Measurements from ENCODE around the gene SKI. TPM values are rescaled to one million over a fixed set of nuclear protein-coding genes. Genes with fewer than 3 reads are reported as not detected.

Gene SKI
- total and polyA plus RNA-seq, 5 donors: 35.6 to 83.1 (median 65.3) TPM

DNA sequence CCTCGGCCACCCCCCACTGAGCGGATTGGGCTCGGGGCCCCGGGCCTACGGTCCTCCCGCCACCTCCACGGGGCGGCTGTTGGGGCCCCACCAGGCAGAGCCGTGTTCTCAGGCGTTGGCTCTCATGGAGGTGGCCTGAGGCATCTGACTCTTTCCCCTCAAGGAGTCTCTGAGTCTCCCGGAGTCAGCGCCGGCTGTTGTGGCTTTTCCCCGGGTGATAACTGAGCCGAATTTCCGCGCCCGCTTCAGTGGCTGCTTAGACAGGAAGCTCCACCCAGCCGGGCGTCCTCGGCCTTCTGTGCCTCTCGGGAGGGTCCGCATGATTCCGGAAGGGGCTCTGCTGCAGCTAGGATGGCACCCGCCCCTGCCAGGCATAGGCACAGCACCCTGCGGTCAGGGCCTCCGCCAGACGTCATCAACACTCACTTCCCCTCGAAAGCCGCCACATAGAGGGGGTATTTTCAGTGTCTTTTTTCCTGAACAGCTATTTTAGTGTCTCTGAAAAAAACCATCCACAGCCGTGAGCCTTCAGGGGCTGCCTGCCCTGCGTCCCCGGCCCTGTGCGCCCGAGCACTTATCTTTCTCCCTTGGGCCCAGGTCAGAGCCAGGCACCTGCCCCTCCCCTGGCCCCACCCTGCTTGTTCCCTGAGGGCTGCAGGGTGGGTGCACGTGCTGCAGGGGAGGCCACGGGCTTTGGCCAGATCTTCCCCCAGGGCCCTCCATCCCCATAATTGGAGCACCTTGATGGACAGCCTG, 72.9 kb downstream of the SKI start:
- intact Hi-C loops (cut with DNase I): loop anchor here in 2 of 4 donors (5.0 kb wide), 1 partner anchor 69 kb away; no protein-coding TSS in a partner anchor
- Histone ChIP-seq H3K9me3 (ENCODE audit: control insufficient read depth, low read length) (no peaks in the 10 kb centered on the region), H3K4me3 (ENCODE audit: low read length) (no peak overlapping the region), H3K27ac (ENCODE audit: low read length) (peak overlapping the region; percentile 40), H3K4me1 (ENCODE audit: control insufficient read depth, insufficient read depth, low read length) (peaks cover 25% of the 10 kb centered on the region), H3K27me3 (ENCODE audit: control insufficient read depth, insufficient read depth) (no peaks in the 10 kb centered on the region)
- DNase-seq (peak; percentile 92 to 96 (median 94)), ATAC-seq (peak; percentile 61 to 72)
- 7% methylated on average over 37 of the region's 37 CpGs for WGBS

DNA sequence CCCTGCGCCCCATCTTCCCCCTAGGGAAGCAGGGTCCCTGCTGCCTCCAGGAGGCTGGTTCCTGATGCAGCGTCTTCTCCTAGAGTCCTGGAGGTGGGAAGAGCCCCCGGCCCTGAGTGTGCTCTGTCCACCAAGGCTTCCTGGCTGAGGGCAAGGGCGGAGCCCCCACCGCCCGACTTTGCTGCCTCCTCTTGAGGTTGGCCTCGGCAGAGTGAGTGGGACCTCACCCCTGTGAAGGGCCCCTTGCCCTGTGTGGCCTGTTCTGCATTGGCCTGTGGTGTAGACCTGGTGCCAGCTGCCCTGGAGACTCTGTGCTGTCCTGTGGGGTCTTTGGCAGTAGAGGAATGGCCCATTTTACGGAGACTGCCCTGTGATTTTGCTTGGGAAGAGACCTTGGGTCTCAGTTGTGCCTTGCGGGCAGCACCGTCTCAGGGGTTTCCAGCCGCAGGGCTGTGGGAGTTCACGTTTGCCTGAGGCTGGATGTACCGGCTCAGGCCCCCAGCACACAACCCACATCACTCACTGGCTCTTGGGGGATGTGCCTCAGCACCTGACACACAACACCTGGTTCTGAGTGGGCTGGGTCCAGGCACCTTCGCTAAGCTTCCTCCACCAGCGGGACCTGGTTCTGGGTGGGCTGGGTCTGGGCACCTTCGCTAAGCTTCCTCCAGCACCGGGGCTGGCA, 73.6 kb downstream of the SKI start:
- ATAC-seq (no peak), DNase-seq (peak in 2 of 3 donors; percentile 58 to 73)
- intact Hi-C loops (cut with DNase I): loop anchor here in 2 of 4 donors (5.0 kb wide), 1 partner anchor 69 kb away; no protein-coding TSS in a partner anchor
- Histone ChIP-seq H3K27me3 (ENCODE audit: control insufficient read depth, insufficient read depth) (no peaks in the 10 kb centered on the region), H3K4me1 (ENCODE audit: control insufficient read depth, insufficient read depth, low read length) (peaks cover 25% of the 10 kb centered on the region), H3K9me3 (ENCODE audit: control insufficient read depth, low read length) (no peaks in the 10 kb centered on the region), H3K4me3 (ENCODE audit: low read length) (no peak overlapping the region), H3K27ac (ENCODE audit: low read length) (peak overlapping the region; percentile 40)
- WGBS: 75% methylated on average over 17 of the region's 17 CpGs

DNA sequence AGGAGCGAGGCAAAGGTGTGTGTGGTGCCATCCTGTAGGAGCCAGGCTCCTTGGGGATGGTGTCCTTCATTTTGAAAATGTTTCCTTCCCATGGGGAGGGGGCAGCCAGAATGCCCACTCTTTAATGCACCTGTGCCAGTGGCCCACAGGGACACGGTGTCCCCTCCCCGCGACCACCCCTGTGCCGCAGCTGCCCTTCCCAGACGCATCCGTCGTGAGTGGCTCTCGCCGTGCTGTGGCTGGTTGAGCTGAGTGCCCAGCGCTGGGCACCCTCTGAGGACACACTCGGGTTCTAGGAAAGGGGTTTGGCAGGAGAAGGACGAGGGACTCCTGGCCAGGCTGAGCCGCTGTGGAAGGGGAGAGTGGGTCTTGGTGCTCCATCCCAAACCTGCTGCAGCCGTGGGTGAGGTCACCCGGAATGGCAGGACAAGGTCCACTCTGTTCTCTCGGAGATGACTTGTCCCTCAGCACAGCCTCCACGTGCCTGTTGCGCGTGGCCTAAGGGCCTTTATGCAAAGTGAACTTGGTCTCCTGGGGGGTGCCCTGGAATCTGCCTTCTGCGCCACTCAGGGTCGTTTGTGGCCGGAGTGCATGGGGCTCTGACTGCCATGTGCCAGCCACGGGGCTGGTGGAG, 74.3 kb downstream of the SKI start:
- H3K4me1 ChIP-seq (ENCODE audit: control insufficient read depth, insufficient read depth, low read length): peaks cover 25% of the 10 kb centered on the region

GRCh38 chr1:2303016-2303775, 75.1 kb downstream of the SKI start:
- intact Hi-C loops (cut with DNase I): loop anchor here in 2 of 4 donors (5.0 kb wide), 1 partner anchor 71 kb away; no protein-coding TSS in a partner anchor
- H3K4me1 ChIP-seq (ENCODE audit: control insufficient read depth, insufficient read depth, low read length): peaks cover 25% of the 10 kb centered on the region
- WGBS: 80% methylated on average over 35 of the region's 35 CpGs
- DNase-seq: peak in 2 of 3 donors; percentile 50 to 57
- H3K27ac ChIP-seq (ENCODE audit: low read length): no peak overlapping the region
- H3K27me3 ChIP-seq (ENCODE audit: control insufficient read depth, insufficient read depth): no peaks in the 10 kb centered on the region
- H3K9me3 ChIP-seq (ENCODE audit: control insufficient read depth, low read length): no peaks in the 10 kb centered on the region
- no peak for ATAC-seq
- no peak overlapping the region for H3K4me3 ChIP-seq (ENCODE audit: low read length)

More for the DNA sequence above, 74.3 kb downstream of the SKI start:
- intact Hi-C loops (cut with DNase I): loop anchor here in 2 of 4 donors (5.0 kb wide), 1 partner anchor 70 kb away; no protein-coding TSS in a partner anchor
- H3K27me3 ChIP-seq (ENCODE audit: control insufficient read depth, insufficient read depth): no peaks in the 10 kb centered on the region
- WGBS: 82% methylated on average over 24 of the region's 24 CpGs
- no peak overlapping the region for H3K27ac ChIP-seq (ENCODE audit: low read length)
- DNase-seq (peak in 2 of 3 donors; percentile 43 to 59), ATAC-seq (no peak)
- no peaks in the 10 kb centered on the region for H3K9me3 ChIP-seq (ENCODE audit: control insufficient read depth, low read length)
- H3K4me3 ChIP-seq (ENCODE audit: low read length): no peak overlapping the region

DNA sequence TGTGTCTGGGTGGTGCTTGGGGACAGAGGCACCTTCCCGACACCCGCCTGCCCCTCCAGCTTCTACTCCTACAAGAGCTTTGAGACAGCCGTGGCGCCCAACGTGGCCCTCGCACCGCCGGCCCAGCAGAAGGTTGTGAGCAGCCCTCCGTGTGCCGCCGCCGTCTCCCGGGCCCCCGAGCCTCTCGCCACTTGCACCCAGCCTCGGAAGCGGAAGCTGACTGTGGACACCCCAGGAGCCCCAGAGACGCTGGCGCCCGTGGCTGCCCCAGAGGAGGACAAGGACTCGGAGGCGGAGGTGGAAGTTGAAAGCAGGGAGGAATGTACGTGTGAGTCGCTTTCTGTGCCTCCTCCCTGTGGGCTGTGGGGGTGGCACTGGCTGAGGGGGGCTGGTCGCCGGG, 75.7 kb downstream of the SKI start:
- intact Hi-C loops (cut with DNase I): loop anchor here in 2 of 4 donors (5.0 kb wide), 1 partner anchor 71 kb away; no protein-coding TSS in a partner anchor
- Histone ChIP-seq H3K9me3 (ENCODE audit: control insufficient read depth, low read length) (no peaks in the 10 kb centered on the region), H3K4me3 (ENCODE audit: low read length) (no peak overlapping the region), H3K27me3 (ENCODE audit: control insufficient read depth, insufficient read depth) (no peaks in the 10 kb centered on the region), H3K27ac (ENCODE audit: low read length) (no peak overlapping the region), H3K4me1 (ENCODE audit: control insufficient read depth, insufficient read depth, low read length) (peaks cover 23% of the 10 kb centered on the region)
- ATAC-seq (no peak), DNase-seq (peak in 2 of 3 donors; percentile 54 to 67)
- 90% methylated on average over 26 of the region's 26 CpGs for WGBS

DNA sequence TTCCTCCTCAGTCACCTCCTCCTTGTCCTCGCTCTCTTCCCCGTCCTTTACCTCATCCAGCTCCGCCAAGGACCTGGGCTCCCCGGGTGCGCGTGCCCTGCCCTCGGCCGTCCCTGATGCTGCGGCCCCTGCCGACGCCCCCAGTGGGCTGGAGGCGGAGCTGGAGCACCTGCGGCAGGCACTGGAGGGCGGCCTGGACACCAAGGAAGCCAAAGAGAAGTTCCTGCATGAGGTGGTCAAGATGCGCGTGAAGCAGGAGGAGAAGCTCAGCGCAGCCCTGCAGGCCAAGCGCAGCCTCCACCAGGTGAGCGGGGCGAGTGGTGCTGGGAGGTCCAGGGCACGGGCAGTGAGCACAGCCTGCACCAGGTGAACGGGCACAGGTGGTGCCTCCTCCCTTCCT, 76.2 kb downstream of the SKI start:
- no peak overlapping the region for H3K27ac ChIP-seq (ENCODE audit: low read length)
- intact Hi-C loops (cut with DNase I): loop anchor here in 2 of 4 donors (5.0 kb wide), 1 partner anchor 72 kb away; no protein-coding TSS in a partner anchor

DNA sequence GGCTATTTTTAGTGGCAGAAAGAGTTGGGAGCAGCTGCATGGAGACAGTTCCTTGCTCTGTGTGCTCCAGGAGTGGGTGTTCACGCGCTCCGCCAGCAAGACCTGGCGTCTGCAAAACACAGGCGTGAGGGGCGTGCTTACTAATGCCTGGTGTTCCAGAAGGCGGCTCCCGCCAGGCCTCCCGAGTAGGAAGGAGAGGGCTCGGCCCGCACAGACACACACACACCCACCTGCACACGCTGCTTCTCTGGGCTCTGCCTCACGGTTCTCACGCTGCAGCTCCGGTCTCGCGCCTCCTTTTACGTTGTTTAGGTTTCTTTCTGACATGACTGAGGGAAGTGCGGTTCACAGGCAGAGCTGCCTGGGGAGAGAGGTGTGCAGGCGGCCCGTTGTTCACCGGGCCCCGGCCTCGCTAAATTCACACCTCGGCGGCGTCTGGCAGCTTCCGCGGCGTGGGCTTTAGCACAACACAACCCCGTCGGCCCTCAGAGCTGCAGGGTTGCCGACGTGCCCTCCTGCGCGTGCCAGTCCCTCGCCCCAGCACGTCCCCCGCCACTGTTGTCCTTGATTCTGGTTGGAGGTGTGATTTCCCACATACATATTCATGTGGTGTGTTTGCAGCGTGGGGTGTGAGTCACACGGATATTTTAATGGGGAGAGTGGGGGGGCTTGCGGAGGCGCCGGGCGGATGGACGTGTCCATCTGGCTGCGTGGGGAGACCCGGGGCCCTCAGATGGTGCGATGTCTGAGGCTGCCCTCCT, 77.0 kb downstream of the SKI start:
- 62% methylated on average over 49 of the region's 49 CpGs for WGBS
- H3K27ac ChIP-seq (ENCODE audit: low read length): peak overlapping the region; percentile 8
- intact Hi-C loops (cut with DNase I): loop anchor here in 2 of 4 donors (5.0 kb wide), 1 partner anchor 73 kb away; no protein-coding TSS in a partner anchor

More for the DNA sequence above, 76.2 kb downstream of the SKI start:
- Histone ChIP-seq H3K4me3 (ENCODE audit: low read length) (no peak overlapping the region), H3K9me3 (ENCODE audit: control insufficient read depth, low read length) (no peaks in the 10 kb centered on the region), H3K4me1 (ENCODE audit: control insufficient read depth, insufficient read depth, low read length) (peaks cover 23% of the 10 kb centered on the region), H3K27me3 (ENCODE audit: control insufficient read depth, insufficient read depth) (no peaks in the 10 kb centered on the region)
- no peak for ATAC-seq
- peak in 2 of 3 donors; percentile 51 to 58 for DNase-seq
- 93% methylated on average over 22 of the region's 22 CpGs for WGBS

DNA sequence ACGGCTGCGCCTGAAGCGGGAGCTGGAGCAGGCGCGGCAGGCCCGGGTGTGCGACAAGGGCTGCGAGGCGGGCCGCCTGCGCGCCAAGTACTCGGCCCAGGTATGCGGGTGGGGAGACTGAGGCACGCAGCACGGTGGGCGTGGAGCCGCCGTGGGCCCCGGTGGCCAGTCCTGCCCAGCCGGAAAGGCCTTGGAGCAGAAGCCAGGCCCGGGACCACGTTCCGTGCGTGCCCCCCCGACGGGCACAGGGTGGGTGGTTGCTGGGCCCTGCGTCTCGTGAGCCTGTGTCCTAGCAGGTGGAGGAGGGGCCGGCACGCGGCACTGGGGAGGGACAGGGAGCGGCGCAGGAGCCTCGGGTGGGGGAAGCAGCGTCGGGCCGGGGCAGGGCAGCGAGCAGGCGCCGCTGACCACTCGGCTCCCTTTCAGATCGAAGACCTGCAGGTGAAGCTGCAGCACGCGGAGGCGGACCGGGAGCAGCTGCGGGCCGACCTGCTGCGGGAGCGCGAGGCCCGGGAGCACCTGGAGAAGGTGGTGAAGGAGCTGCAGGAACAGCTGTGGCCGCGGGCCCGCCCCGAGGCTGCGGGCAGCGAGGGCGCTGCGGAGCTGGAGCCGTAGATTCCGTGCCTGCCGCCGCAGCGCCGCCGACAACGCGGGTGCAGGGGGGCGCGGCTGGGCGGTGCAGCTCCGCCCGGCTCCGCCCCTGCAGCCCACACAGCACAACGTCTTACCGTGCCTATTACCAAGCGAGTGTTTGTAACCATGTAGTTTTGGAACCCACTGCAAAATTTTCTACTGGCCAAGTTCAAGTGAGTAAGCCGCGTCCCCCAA, 78.2 kb downstream of the SKI start:
- H3K27ac ChIP-seq (ENCODE audit: low read length): no peak overlapping the region
- H3K4me3 ChIP-seq (ENCODE audit: low read length): no peak overlapping the region
- H3K4me1 ChIP-seq (ENCODE audit: control insufficient read depth, insufficient read depth, low read length): peaks cover 6% of the 10 kb centered on the region
- H3K9me3 ChIP-seq (ENCODE audit: control insufficient read depth, low read length): no peaks in the 10 kb centered on the region
- intact Hi-C loops (cut with DNase I): no loop called here
- no peaks in the 10 kb centered on the region for H3K27me3 ChIP-seq (ENCODE audit: control insufficient read depth, insufficient read depth)
- 85% methylated on average over 81 of the region's 81 CpGs for WGBS
- no peak for ATAC-seq
- DNase-seq: peak in 2 of 3 donors; percentile 55 to 69

More for the DNA sequence above, 77.0 kb downstream of the SKI start:
- Histone ChIP-seq H3K4me3 (ENCODE audit: low read length) (no peak overlapping the region), H3K27me3 (ENCODE audit: control insufficient read depth, insufficient read depth) (no peaks in the 10 kb centered on the region), H3K9me3 (ENCODE audit: control insufficient read depth, low read length) (no peaks in the 10 kb centered on the region), H3K4me1 (ENCODE audit: control insufficient read depth, insufficient read depth, low read length) (peaks cover 15% of the 10 kb centered on the region)
- ATAC-seq: peak in 1 of 2 donors; percentile 22
- peak in 2 of 3 donors; percentile 72 to 80 for DNase-seq

GRCh38 chr1:2307064-2307605, 79.0 kb downstream of the SKI start:
- H3K9me3 ChIP-seq (ENCODE audit: control insufficient read depth, low read length): no peaks in the 10 kb centered on the region
- DNase-seq (no peak), ATAC-seq (no peak)
- peaks cover 5% of the 10 kb centered on the region for H3K4me1 ChIP-seq (ENCODE audit: control insufficient read depth, insufficient read depth, low read length)
- no peak overlapping the region for H3K4me3 ChIP-seq (ENCODE audit: low read length)
- no peaks in the 10 kb centered on the region for H3K27me3 ChIP-seq (ENCODE audit: control insufficient read depth, insufficient read depth)
- 94% methylated on average over 41 of the region's 41 CpGs for WGBS
- H3K27ac ChIP-seq (ENCODE audit: low read length): no peak overlapping the region
- intact Hi-C loops (cut with DNase I): no loop called here

Measured in right cardiac atrium (tissue), 5 donors.